IPS DF 19.7 (cell line): ENCODE results near the gene GAPDH.
"Not testable (repeated sequence)": the region's sequence is repeated elsewhere in the genome, so short reads cannot be mapped to it uniquely, and the experiment has no call there.

Experiments used
- DNase-seq: peaks from one replicate; pipeline ENCODE4 v3.0.0-alpha.2; 2013; ENCODE audit warnings: low read depth, low spot score

GAPDH gene

GRCh38 chr12:6533923-6534694, at the start of gene GAPDH:
TSS of gene GAPDH (plus strand) at chr12:6534517. CDS start at chr12:6534833, 316 bp downstream.
- DNase-seq, result no peak

- DNase-seq, result no peak
These were observed 46.1 kb upstream of the GAPDH start for GRCh38 chr12:6488240-6488639.

- DNase-seq, result no peak
These were observed 44.9 kb upstream of the GAPDH start for GRCh38 chr12:6489449-6489848.

- DNase-seq, result not testable (repeated sequence)
These were observed 43.6 kb upstream of the GAPDH start for GRCh38 chr12:6490673-6491072.

- DNase-seq, result peak; percentile 70
These were observed 41.4 kb upstream of the GAPDH start, which contains the start of gene MRPL51 for GRCh38 chr12:6492838-6493496. TSS of gene MRPL51 (minus strand) at chr12:6493262. CDS start at chr12:6493136, 126 bp downstream.

GRCh38 chr12:6493497-6494257, 40.6 kb upstream of the GAPDH start, which contains the start of gene NCAPD2:
TSS of gene NCAPD2 (plus strand) at chr12:6494102. CDS start at chr12:6495099, 997 bp downstream.
- peak; percentile 80 for DNase-seq

- no peak for DNase-seq
These were observed 40.0 kb upstream of the GAPDH start for GRCh38 chr12:6494258-6494743.

- no peak for DNase-seq
These were observed 39.3 kb upstream of the GAPDH start for GRCh38 chr12:6494968-6495367.

- not testable (repeated sequence) for DNase-seq
These were observed 37.0 kb upstream of the GAPDH start for GRCh38 chr12:6497291-6497690.

GRCh38 chr12:6500466-6500865, 33.9 kb upstream of the GAPDH start:
- DNase-seq, result no peak

GRCh38 chr12:6507102-6507998, 27.0 kb upstream of the GAPDH start:
- peak; percentile 17 for DNase-seq

GRCh38 chr12:6508087-6508486, 26.2 kb upstream of the GAPDH start:
- DNase-seq, result no peak

GRCh38 chr12:6520186-6520585, 14.1 kb upstream of the GAPDH start:
- DNase-seq, result no peak

GRCh38 chr12:6522193-6522592, 12.1 kb upstream of the GAPDH start:
- DNase-seq, result no peak

GRCh38 chr12:6523708-6524107, 10.6 kb upstream of the GAPDH start:
- no peak for DNase-seq

GRCh38 chr12:6524648-6525047, 9.7 kb upstream of the GAPDH start:
- no peak for DNase-seq

GRCh38 chr12:6526201-6526600, 8.1 kb upstream of the GAPDH start:
- no peak for DNase-seq

GRCh38 chr12:6526766-6527525, 7.4 kb upstream of the GAPDH start:
- no peak for DNase-seq

GRCh38 chr12:6527711-6528110, 6.6 kb upstream of the GAPDH start:
- no peak for DNase-seq

- no peak for DNase-seq
These were observed 5.6 kb upstream of the GAPDH start for GRCh38 chr12:6528539-6529235.
